Measurements from ENCODE around the gene SRA1. TPM values are rescaled to one million over a fixed set of nuclear protein-coding genes. Genes with fewer than 3 reads are reported as not detected.
"Not testable (repeated sequence)": the region's sequence is repeated elsewhere in the genome, so short reads cannot be mapped to it uniquely, and the experiment has no call there.

SRA1 gene
- 10 to 100 TPM; 17.5 to 29.4 (median 23.2) TPM for total RNA-seq

GRCh38 chr5:140557136-140557805, at the start of gene SRA1:
Gene SRA1, minus strand, starts transcription at chr5:140557473. Its CDS starts 21 bp downstream, at chr5:140557452.
- H3K27ac ChIP-seq: peak within 1 kb of the TSS; percentile 81 to 91 (median 90)
- peaks cover 0 to 24% of the 10 kb centered on the region in 2 donors for H3K36me3 ChIP-seq
- 10 to 40% methylated on average over 1 of the region's 46 CpGs for WGBS, 2 donors (ENCODE audit: low coverage in 1 of 2)
- peak within 1 kb of the TSS; percentile 77 to 79 for H3K4me3 ChIP-seq
- no peaks in the 10 kb centered on the region for H3K27me3 ChIP-seq
- peak; percentile 98 for ATAC-seq
- H3K9me3 ChIP-seq: no peaks in the 10 kb centered on the region
- peaks cover 8 to 48% (median 11%) of the 10 kb centered on the region in 3 donors for H3K4me1 ChIP-seq
- TF ChIP-seq EP300 (IDR thresholded peaks at IDR 0.05) (no peak), CTCF (IDR thresholded peaks at IDR 0.05) (peak in 1 of 4 experiments; percentile 7), POLR2AphosphoS5 (IDR thresholded peaks at IDR 0.05) (peak; percentile 98), POLR2A (IDR thresholded peaks at IDR 0.05) (peak; percentile 90)

- Histone ChIP-seq H3K4me3 (no peak overlapping the region), H3K9me3 (no peaks in the 10 kb centered on the region), H3K4me1 (no peaks in the 10 kb centered on the region), H3K27me3 (no peaks in the 10 kb centered on the region), H3K36me3 (no peaks in the 10 kb centered on the region), H3K27ac (no peak overlapping the region)
- no peak for ATAC-seq
- 61 to 95% methylated on average over 2 of the region's 2 CpGs for WGBS, 2 donors (ENCODE audit: low coverage in 1 of 2)
- TF ChIP-seq POLR2A (IDR thresholded peaks at IDR 0.05): no peak
- TF ChIP-seq EP300 (IDR thresholded peaks at IDR 0.05): no peak
- TF ChIP-seq CTCF (IDR thresholded peaks at IDR 0.05): no peak
- TF ChIP-seq POLR2AphosphoS5 (IDR thresholded peaks at IDR 0.05): no peak
These were observed 49.8 kb upstream of the SRA1 start for GRCh38 chr5:140607031-140607430.

- WGBS, 2 donors (ENCODE audit: low coverage in 1 of 2): 71 to 93% methylated on average over 2 to 3 of the region's 3 CpGs
- Histone ChIP-seq H3K9me3 (no peaks in the 10 kb centered on the region), H3K4me1 (no peaks in the 10 kb centered on the region), H3K27me3 (no peaks in the 10 kb centered on the region), H3K36me3 (no peaks in the 10 kb centered on the region), H3K4me3 (no peak overlapping the region), H3K27ac (no peak overlapping the region)
- ATAC-seq: no peak
- TF ChIP-seq CTCF (IDR thresholded peaks at IDR 0.05): no peak
- no peak for TF ChIP-seq POLR2AphosphoS5 (IDR thresholded peaks at IDR 0.05)
- no peak for TF ChIP-seq POLR2A (IDR thresholded peaks at IDR 0.05)
- no peak for TF ChIP-seq EP300 (IDR thresholded peaks at IDR 0.05)
These were observed 48.6 kb upstream of the SRA1 start for GRCh38 chr5:140605879-140606278.

- Histone ChIP-seq H3K27ac (no peak overlapping the region), H3K4me3 (no peak overlapping the region), H3K4me1 (no peaks in the 10 kb centered on the region), H3K27me3 (no peaks in the 10 kb centered on the region), H3K9me3 (no peaks in the 10 kb centered on the region), H3K36me3 (no peaks in the 10 kb centered on the region)
- WGBS, 2 donors (ENCODE audit: low coverage in 1 of 2): 80 to 89% methylated on average over 2 of the region's 2 CpGs
- TF ChIP-seq POLR2AphosphoS5 (IDR thresholded peaks at IDR 0.05) (no peak), EP300 (IDR thresholded peaks at IDR 0.05) (no peak), CTCF (IDR thresholded peaks at IDR 0.05) (no peak), POLR2A (IDR thresholded peaks at IDR 0.05) (no peak)
- ATAC-seq: no peak
These were observed 46.5 kb upstream of the SRA1 start for GRCh38 chr5:140603734-140604133.

- not testable (repeated sequence) for H3K4me3 ChIP-seq, H3K36me3 ChIP-seq, H3K4me1 ChIP-seq, H3K27me3 ChIP-seq, H3K27ac ChIP-seq, H3K9me3 ChIP-seq, ATAC-seq
- 100% methylated on average over 3 to 4 of the region's 4 CpGs for WGBS, 2 donors (ENCODE audit: low coverage in 1 of 2)
These were observed 46.1 kb upstream of the SRA1 start for GRCh38 chr5:140603446-140603698.
